HG03520 (cell line): ENCODE data around the gene EPG5.
"Not testable (repeated sequence)": the region's sequence is repeated elsewhere in the genome, so short reads cannot be mapped to it uniquely, and the experiment has no call there.

Experiments used
- ATAC-seq: cut with Tn5 transposase; IDR thresholded peaks from one replicate; pipeline ENCODE4 v1.9.1; 2021; ENCODE audit warnings: mild to moderate bottlenecking, moderate library complexity; ENCODE audit not compliant: unreplicated experiment

Gene EPG5

GRCh38 chr18:45820106-45820745, 146.9 kb downstream of the EPG5 start:
- no peak for ATAC-seq

- not testable (repeated sequence) for ATAC-seq
Measured at GRCh38 chr18:45818765-45819164, 148.4 kb downstream of the EPG5 start.

DNA sequence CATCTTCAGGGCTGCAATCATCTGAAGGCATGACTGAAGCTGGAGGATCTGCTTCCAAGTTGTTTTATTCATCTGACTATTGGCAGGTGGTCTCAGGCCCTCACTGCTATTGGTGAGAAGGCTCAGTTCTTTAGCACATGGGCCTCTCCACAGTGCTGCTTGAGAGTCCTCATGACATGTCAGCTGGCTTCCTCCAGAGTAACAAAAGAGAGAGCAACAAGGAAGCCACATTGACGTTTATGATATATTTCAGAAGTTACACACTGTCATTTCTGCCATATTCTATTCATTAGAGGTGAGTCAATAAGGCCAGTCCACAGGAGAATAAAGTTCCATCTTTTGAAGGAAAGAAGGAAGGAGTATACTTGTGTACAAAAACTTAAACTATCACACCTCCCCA, 149.6 kb downstream of the EPG5 start:
- ATAC-seq = no peak

- not testable (repeated sequence) for ATAC-seq
Measured at GRCh38 chr18:45814733-45815132, 152.4 kb downstream of the EPG5 start.

- not testable (repeated sequence) for ATAC-seq
Measured at GRCh38 chr18:45807144-45807543, 160.0 kb downstream of the EPG5 start.

DNA sequence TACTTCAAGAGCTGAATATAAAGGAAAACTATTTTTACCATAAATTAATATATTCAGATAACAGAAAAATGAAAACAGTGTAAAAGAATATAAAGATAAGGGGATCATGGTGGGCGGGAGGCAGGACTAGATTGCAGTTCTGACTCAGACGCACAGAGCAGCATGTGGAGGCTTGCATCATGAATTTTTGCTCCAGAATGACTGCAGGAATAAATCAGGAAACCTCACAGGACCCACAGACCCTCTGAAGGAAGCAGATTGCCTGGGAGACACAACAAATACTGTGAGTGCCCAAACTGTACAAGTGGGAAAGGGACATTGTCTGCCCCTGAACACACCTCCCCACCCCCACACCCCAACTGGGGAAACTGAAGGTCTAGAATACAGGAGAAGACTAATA, 160.9 kb downstream of the EPG5 start:
- ATAC-seq = no peak

DNA sequence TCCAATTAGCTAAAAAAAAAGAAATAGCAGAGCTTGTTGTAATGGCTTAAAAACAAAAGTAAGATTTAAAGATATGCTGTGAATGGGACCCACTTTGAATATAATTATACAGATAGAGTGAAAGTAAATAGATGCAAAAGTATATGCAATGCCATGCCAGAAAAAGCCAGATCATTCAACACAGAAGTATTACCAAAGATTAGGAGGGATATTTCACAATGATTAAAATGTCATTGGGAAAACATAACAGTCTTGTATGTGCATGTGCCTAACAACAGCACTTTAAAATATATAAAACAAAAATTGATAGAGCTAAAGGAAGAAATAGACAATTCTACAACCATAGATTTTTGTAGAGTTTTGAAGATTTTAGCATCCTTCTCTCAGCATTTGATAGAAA, 161.6 kb downstream of the EPG5 start:
- no peak for ATAC-seq

DNA sequence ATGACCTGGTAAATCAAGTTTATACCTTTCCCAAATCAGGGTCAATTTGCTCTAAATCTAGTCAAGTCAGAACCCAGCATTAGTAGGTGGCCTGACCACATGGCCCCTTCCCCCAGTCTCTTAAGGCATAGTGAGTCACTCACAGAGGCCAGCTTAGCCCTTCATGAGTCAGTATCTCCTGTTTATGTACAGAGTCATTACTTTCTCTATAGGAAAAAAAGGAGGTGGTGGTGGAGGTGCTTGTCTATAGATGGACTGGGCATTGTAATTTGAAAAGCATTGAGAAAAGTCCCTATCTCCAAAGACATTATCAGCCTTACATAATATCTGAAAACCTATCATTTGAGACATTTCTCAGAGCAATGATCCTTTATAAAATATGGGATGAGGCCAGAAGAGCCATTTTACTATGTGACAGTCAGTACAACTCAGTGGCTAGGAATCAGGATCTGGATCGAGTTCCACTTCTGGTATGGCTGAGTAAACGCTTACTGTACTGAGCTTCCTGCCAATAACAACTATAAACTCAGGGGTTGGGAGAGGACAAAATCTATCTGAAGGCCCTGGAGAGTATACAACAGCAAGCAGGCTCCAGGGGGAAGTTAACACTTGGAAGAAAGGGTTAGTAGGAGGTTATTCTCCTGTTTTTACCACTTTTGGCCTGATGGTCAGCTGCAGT, 164.2 kb downstream of the EPG5 start:
- no peak for ATAC-seq

- ATAC-seq = no peak
Measured at GRCh38 chr18:45801416-45802004, 165.6 kb downstream of the EPG5 start.
